Tibial nerve (tissue), 4 donors: ENCODE results near the gene TSPAN16. TPM values are rescaled to one million over a fixed set of nuclear protein-coding genes. Genes with fewer than 3 reads are reported as not detected.
A peak's percentile ranks its signal among the peaks of the same experiment; 100 is the strongest.

Experiments used
- DNase-seq, 2 donors: peaks; one replicate each; pipeline ENCODE4 v3.0.0-alpha.2; 2019; ENCODE audit warnings: low spot score in 2 of 2
- H3K27ac ChIP-seq, 4 donors: fragments of 200-600 bp; sonication (generic) in 3 of 4; one replicate each; pipeline ENCODE4 v1.5.1; 2017 to 2019; ENCODE audit warnings: mild to moderate bottlenecking in 1 of 4
- H3K27me3 ChIP-seq, 2 donors: fragments of 200-600 bp; sonication (generic) in 1 of 2; one replicate each; pipeline versions ENCODE4 v1.5.1 to v1.6.0; 2017 to 2019
- H3K36me3 ChIP-seq, 3 donors: fragments of 200-600 bp; sonication (generic); one replicate each; pipeline ENCODE4 v1.5.1; 2018 to 2019
- H3K4me1 ChIP-seq, 4 donors: fragments of 200-600 bp; sonication (generic) in 3 of 4; one replicate each; pipeline ENCODE4 v1.5.1; 2017 to 2019
- H3K4me3 ChIP-seq, 4 donors: fragments of 200-600 bp; sonication (generic) in 3 of 4; one replicate each; pipeline ENCODE4 v1.5.1; 2017 to 2019; ENCODE audit warnings: mild to moderate bottlenecking in 1 of 4, moderate library complexity in 1 of 4
- H3K9me3 ChIP-seq, 4 donors: fragments of 200-600 bp; sonication (generic) in 3 of 4; one replicate each; pipeline ENCODE4 v1.5.1; 2017 to 2019
- CTCF ChIP-seq, 5 experiments: fragments of 200-600 bp in 3 of 5; fragments of 450-650 bp in 2 of 5; sonication (generic) in 3 of 5; IDR thresholded peaks; one replicate each; pipeline ENCODE4 v1.5.1; 2016 to 2019; ENCODE audit warnings: antibody characterized with exemption in 5 of 5, mild to moderate bottlenecking in 3 of 5, moderate library complexity in 2 of 5
- EP300 ChIP-seq, 2 donors: sonication (generic); formaldehyde crosslinking; IDR thresholded peaks; one replicate each; pipeline ENCODE4 v1.6.1; 2017; ENCODE audit warnings: antibody characterized with exemption in 2 of 2, mild to moderate bottlenecking in 1 of 2
- POLR2A ChIP-seq, 2 donors: fragments of 450-650 bp; IDR thresholded peaks; one replicate each; pipeline ENCODE4 v1.6.1; 2017; ENCODE audit warnings: antibody characterized with exemption in 2 of 2, mild to moderate bottlenecking in 2 of 2, moderate library complexity in 2 of 2
- WGBS, 2 donors: methylation state at CpG; one replicate each; pipeline ENCODE4 v1.1.5; 2018; 5-methylcytosine and 5-hydroxymethylcytosine counted together
- total RNA-seq, 4 donors: library from RNA; depleted of rRNA; stranded (reverse); fragments of >200 nt; gene quantifications; one replicate each; pipeline ENCODE4 v1.1.0, GENCODE V29; 2016

Gene TSPAN16
- total RNA-seq, 4 donors from 2014 or later = not detected

GRCh38 chr19:11364296-11364904, 68.4 kb downstream of the TSPAN16 start:
- no peaks in the 10 kb centered on the region for H3K27me3 ChIP-seq
- no peak overlapping the region for H3K4me3 ChIP-seq
- no peak for TF ChIP-seq POLR2A (IDR thresholded peaks at IDR 0.05)
- TF ChIP-seq CTCF (IDR thresholded peaks at IDR 0.05) = no peak
- no peak for TF ChIP-seq EP300 (IDR thresholded peaks at IDR 0.05)
- H3K27ac ChIP-seq = peak overlapping the region in 2 of 4 donors; percentile 61 to 71
- 90 to 95% methylated on average over 17 to 23 of the region's 28 CpGs for WGBS, 2 donors
- peaks cover 0 to 89% (median 0%) of the 10 kb centered on the region in 3 donors for H3K36me3 ChIP-seq
- H3K4me1 ChIP-seq = peaks cover 0 to 24% (median 3%) of the 10 kb centered on the region in 4 donors
- DNase-seq = no peak
- H3K9me3 ChIP-seq = no peaks in the 10 kb centered on the region

GRCh38 chr19:11364935-11365334, 69.0 kb downstream of the TSPAN16 start:
- peak overlapping the region in 2 of 4 donors; percentile 61 to 71 for H3K27ac ChIP-seq
- peaks cover 0 to 88% (median 0%) of the 10 kb centered on the region in 3 donors for H3K36me3 ChIP-seq
- WGBS, 2 donors = 26 to 46% methylated on average over 5 of the region's 5 CpGs
- no peak overlapping the region for H3K4me3 ChIP-seq
- H3K4me1 ChIP-seq = peaks cover 0 to 24% (median 3%) of the 10 kb centered on the region in 4 donors
- no peaks in the 10 kb centered on the region for H3K27me3 ChIP-seq
- DNase-seq = no peak
- TF ChIP-seq POLR2A (IDR thresholded peaks at IDR 0.05) = no peak
- no peak for TF ChIP-seq CTCF (IDR thresholded peaks at IDR 0.05)
- no peak for TF ChIP-seq EP300 (IDR thresholded peaks at IDR 0.05)
- no peaks in the 10 kb centered on the region for H3K9me3 ChIP-seq

Other genes with a start within 250 kb of the TSPAN16 start
- 10 to 100 TPM; 22.6 to 45.6 (median 35.7) TPM for gene LDLR, start 206.7 kb upstream of the TSPAN16 start, total RNA-seq
- gene SPC24, start 140.4 kb upstream of the TSPAN16 start, total RNA-seq = 10 to 100 TPM in 1 of 4 donors, 1 to 10 TPM in 3; 2.6 to 20.4 (median 4.4) TPM
- gene KANK2, start 98.6 kb upstream of the TSPAN16 start, total RNA-seq = 100 to 1,000 TPM; 355 to 752 (median 582) TPM
- 10 to 100 TPM in 2 of 4 donors, 1 to 10 TPM in 1, not detected in 1; 2.0 to 13.2 (median 10.8) TPM for gene ANGPTL8, start 56.5 kb upstream of the TSPAN16 start, total RNA-seq
- 10 to 100 TPM; 37.5 to 92.7 (median 49.2) TPM for gene DOCK6, start 33.6 kb upstream of the TSPAN16 start, total RNA-seq
- gene RAB3D, start 43.5 kb downstream of the TSPAN16 start, total RNA-seq = 10 to 100 TPM; 12.9 to 20.8 (median 17.9) TPM
- 100 to 1,000 TPM; 145 to 238 (median 189) TPM for gene TMEM205, start 50.1 kb downstream of the TSPAN16 start, total RNA-seq
- gene CCDC159, start 50.4 kb downstream of the TSPAN16 start, total RNA-seq = 10 to 100 TPM; 23.2 to 33.7 (median 30.8) TPM
- gene PLPPR2, start 59.3 kb downstream of the TSPAN16 start, total RNA-seq = 10 to 100 TPM; 20.1 to 82.2 (median 33.8) TPM
- gene SWSAP1, start 78.5 kb downstream of the TSPAN16 start, total RNA-seq = 1 to 10 TPM; 2.3 to 5.7 (median 2.8) TPM
- gene EPOR, start 88.2 kb downstream of the TSPAN16 start, total RNA-seq = 10 to 100 TPM in 1 of 4 donors, 1 to 10 TPM in 3; 3.5 to 10.0 (median 7.5) TPM
- 10 to 100 TPM in 2 of 4 donors, 1 to 10 TPM in 2; 5.7 to 17.9 (median 11.0) TPM for gene RGL3, start 123.2 kb downstream of the TSPAN16 start, total RNA-seq
- gene ODAD3, start 139.0 kb downstream of the TSPAN16 start, total RNA-seq = 1 to 10 TPM in 1 of 4 donors, under 1 TPM in 1, not detected in 2; 0.42 to 1.3 TPM
- 100 to 1,000 TPM in 1 of 4 donors, 10 to 100 TPM in 3; 94.0 to 101 (median 97.4) TPM for gene PRKCSH, start 139.5 kb downstream of the TSPAN16 start, total RNA-seq
- not detected for gene ELAVL3, start 184.9 kb downstream of the TSPAN16 start, total RNA-seq
- 10 to 100 TPM in 2 of 4 donors, 1 to 10 TPM in 2; 7.2 to 22.9 (median 11.7) TPM for gene ZNF653, start 209.7 kb downstream of the TSPAN16 start, total RNA-seq
- gene ECSIT, start 233.0 kb downstream of the TSPAN16 start, total RNA-seq = 10 to 100 TPM; 45.2 to 81.6 (median 58.4) TPM
- 10 to 100 TPM; 21.3 to 43.3 (median 27.3) TPM for gene CNN1, start 242.7 kb downstream of the TSPAN16 start, total RNA-seq